ENCODE data around the gene TMEM31. TPM values are rescaled to one million over a fixed set of nuclear protein-coding genes. Genes with fewer than 3 reads are reported as not detected.

TMEM31 gene
- total RNA-seq, 1 experiment from 2014 or later = not detected

DNA sequence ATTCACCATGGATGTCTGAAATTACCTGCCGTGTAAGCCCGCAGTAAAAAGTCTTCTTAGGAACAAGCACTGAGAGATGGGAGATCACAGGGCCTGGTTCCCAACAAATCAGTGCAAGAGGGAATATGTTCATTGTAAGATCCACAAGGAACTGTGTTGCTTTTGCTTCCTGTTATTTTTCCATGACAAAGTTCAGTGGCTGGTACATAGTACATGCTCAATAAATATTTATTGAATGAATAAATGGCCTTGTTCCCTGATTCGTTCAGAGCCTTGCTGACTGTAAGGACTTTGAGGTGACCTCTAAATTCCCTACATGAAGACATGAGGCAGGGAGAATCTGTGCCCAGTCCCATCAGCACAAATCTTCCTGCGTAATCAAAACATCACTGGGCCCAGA lies 7.4 kb downstream of the TMEM31 start:
- H3K27me3 Mint-ChIP-seq (ENCODE audit: unreplicated experiment) = peaks cover 64% of the 10 kb centered on the region
- no peaks in the 10 kb centered on the region for H3K36me3 Mint-ChIP-seq (ENCODE audit: insufficient read depth, unreplicated experiment)
- no peaks in the 10 kb centered on the region for H3K4me1 Mint-ChIP-seq (ENCODE audit: low read depth, unreplicated experiment)
- H3K9me3 Mint-ChIP-seq (ENCODE audit: low read depth, unreplicated experiment) = no peaks in the 10 kb centered on the region
- DNase-seq = no peak
- no peak overlapping the region for H3K4me3 Mint-ChIP-seq (ENCODE audit: low read depth, unreplicated experiment)
- no TSS peak for BruUV-seq (replicated peaks)
- no peak for TF ChIP-seq CTCF (IDR thresholded peaks at IDR 0.05; ENCODE audit: unreplicated experiment)
- CTCF ChIA-PET = no interaction called here
- no peak overlapping the region for H3K27ac Mint-ChIP-seq (ENCODE audit: unreplicated experiment)
- intact Hi-C loops (cut with micrococcal nuclease; ENCODE audit: unreplicated experiment) = no loop called here

DNA sequence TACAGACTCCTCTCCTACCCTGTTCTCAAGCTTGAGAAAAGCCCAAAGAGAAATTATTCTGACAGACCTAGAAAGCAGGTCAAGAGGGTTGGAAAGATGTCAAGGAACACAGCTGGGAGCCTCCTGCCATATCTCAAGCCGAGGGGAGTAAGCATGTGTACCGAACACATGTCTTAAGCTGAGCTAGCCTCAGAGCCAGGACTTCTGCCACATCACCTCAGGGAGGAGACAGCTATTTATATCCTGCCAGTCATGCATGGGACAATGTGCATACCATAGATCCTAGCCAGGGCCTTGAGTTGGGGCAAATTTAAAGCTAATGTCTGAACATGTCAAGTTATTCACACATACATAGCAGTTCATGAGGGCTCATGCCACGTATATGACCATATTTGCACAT lies 11.8 kb downstream of the TMEM31 start:
- TF ChIP-seq CTCF (IDR thresholded peaks at IDR 0.05; ENCODE audit: unreplicated experiment) = no peak
- intact Hi-C loops (cut with micrococcal nuclease; ENCODE audit: unreplicated experiment) = no loop called here
- no TSS peak for BruUV-seq (replicated peaks)
- Mint-ChIP-seq H3K27ac (ENCODE audit: unreplicated experiment) (no peak overlapping the region), H3K36me3 (ENCODE audit: insufficient read depth, unreplicated experiment) (no peaks in the 10 kb centered on the region), H3K27me3 (ENCODE audit: unreplicated experiment) (peaks cover 74% of the 10 kb centered on the region), H3K4me1 (ENCODE audit: low read depth, unreplicated experiment) (no peaks in the 10 kb centered on the region), H3K4me3 (ENCODE audit: low read depth, unreplicated experiment) (no peak overlapping the region), H3K9me3 (ENCODE audit: low read depth, unreplicated experiment) (no peaks in the 10 kb centered on the region)
- CTCF ChIA-PET = no interaction called here
- DNase-seq = no peak

GRCh38 chrX:103726477-103726876 lies 15.8 kb downstream of the TMEM31 start:
- H3K4me3 Mint-ChIP-seq (ENCODE audit: low read depth, unreplicated experiment) = no peak overlapping the region
- no TSS peak for BruUV-seq (replicated peaks)
- no peaks in the 10 kb centered on the region for H3K9me3 Mint-ChIP-seq (ENCODE audit: low read depth, unreplicated experiment)
- H3K4me1 Mint-ChIP-seq (ENCODE audit: low read depth, unreplicated experiment) = no peaks in the 10 kb centered on the region
- CTCF ChIA-PET = interaction anchor here (0.6 kb wide), 1 partner anchor 25 kb away, joined by 9 read pairs; no protein-coding TSS in a partner anchor
- H3K27ac Mint-ChIP-seq (ENCODE audit: unreplicated experiment) = no peak overlapping the region
- DNase-seq = no peak
- intact Hi-C loops (cut with micrococcal nuclease; ENCODE audit: unreplicated experiment) = no loop called here
- H3K27me3 Mint-ChIP-seq (ENCODE audit: unreplicated experiment) = peaks cover 99% of the 10 kb centered on the region
- no peak for TF ChIP-seq CTCF (IDR thresholded peaks at IDR 0.05; ENCODE audit: unreplicated experiment)
- H3K36me3 Mint-ChIP-seq (ENCODE audit: insufficient read depth, unreplicated experiment) = no peaks in the 10 kb centered on the region

DNA sequence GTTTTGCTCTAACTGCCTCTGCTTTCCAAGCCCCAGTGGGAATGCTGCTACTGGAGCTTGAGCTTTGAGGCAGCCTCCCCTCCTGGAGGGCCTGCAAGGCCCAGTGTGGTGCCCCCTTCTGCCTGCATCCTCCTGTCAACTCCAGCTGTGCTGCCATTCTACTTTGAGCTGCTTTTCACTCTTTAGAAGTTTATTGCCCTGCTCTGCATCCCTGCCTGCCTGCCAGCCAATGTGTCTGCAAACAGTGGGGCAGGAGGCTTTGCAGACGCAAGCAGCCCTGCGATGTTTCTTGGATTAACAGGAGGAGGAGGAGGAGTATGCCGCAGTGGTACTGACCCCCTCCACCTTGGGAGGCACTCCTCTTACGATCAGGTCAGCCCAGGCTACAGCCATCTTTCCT lies 16.4 kb downstream of the TMEM31 start:
- H3K4me1 Mint-ChIP-seq (ENCODE audit: low read depth, unreplicated experiment) = no peaks in the 10 kb centered on the region
- no peaks in the 10 kb centered on the region for H3K36me3 Mint-ChIP-seq (ENCODE audit: insufficient read depth, unreplicated experiment)

More for the DNA sequence above, 16.4 kb downstream of the TMEM31 start:
- intact Hi-C loops (cut with micrococcal nuclease; ENCODE audit: unreplicated experiment) = no loop called here
- BruUV-seq (replicated peaks) = no TSS peak
- no peak overlapping the region for H3K4me3 Mint-ChIP-seq (ENCODE audit: low read depth, unreplicated experiment)
- peaks cover 99% of the 10 kb centered on the region for H3K27me3 Mint-ChIP-seq (ENCODE audit: unreplicated experiment)
- no peaks in the 10 kb centered on the region for H3K9me3 Mint-ChIP-seq (ENCODE audit: low read depth, unreplicated experiment)
- TF ChIP-seq CTCF (IDR thresholded peaks at IDR 0.05; ENCODE audit: unreplicated experiment) = no peak
- H3K27ac Mint-ChIP-seq (ENCODE audit: unreplicated experiment) = no peak overlapping the region
- DNase-seq = no peak
- CTCF ChIA-PET = interaction anchor here (0.6 kb wide), 1 partner anchor 93 kb away, joined by 3 read pairs; no protein-coding TSS in a partner anchor
